Stimulated activated CD4-positive, alpha-beta T cell treated with anti-CD3 and anti-CD28 coated beads, Interleukin-4, amount 100 ng/mL, for 48 hours (primary cell): ENCODE data around the gene GPT2.

Source experiments
- DNase-seq, 2 donors: peaks; one replicate each; pipeline ENCODE4 v3.0.0-alpha.2; 2020; ENCODE audit warnings: low read depth in 2 of 2

GPT2 gene

DNA sequence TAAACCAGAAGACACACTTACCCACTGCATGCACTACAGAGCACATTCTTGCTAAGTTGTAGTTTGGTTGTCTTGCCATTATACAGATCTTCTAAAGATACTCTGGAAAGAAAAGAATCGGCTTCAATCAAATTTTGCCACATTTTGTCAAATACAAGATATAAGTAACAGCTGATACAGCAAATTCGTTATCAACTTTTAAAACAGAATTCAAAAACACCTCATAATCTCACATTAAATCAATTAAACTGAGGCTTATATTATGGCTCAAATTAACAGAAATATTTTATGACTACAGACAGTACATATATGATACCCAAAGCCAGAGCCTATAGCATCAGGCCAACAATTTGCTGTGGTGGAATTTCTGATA is 83.9 kb downstream of the GPT2 start:
- DNase-seq = no peak

DNA sequence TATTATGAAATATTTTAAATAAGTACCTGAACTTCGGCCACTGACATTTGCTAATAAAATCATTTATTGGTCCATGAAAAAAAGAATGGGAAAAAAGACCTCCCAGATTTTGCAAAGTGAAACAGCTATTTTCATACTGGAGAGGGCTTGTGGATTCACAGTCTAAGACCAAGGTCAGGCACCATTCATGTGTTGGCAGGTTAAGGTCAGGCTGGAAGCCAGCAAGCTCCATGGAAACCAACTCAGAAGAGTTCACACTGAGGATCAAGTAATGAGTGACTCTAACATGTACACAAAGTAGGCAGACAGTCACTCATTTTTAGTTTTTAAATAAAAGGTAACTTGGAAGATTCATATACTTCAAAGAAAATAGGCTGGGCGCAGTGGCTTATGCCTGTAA is 85.9 kb downstream of the GPT2 start:
- DNase-seq = no peak

DNA sequence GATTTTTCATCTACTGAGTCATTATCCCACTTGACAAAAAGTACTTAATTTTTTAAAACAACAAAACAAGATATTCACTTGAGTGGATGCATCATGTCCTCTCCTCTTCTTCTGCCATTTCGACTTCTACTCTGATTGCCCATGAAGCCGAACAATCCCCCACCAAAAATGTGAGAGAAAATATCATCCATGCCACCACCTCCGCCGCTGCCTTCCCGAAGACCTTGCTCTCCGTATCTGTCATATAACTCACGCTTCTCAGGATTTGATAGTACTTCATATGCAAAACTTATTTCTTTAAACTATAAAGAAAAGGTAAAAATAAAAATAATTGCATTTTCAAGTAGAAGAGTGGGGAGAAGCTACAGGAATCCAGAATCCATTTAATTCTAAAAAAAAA is 87.1 kb downstream of the GPT2 start:
- no peak for DNase-seq

DNA sequence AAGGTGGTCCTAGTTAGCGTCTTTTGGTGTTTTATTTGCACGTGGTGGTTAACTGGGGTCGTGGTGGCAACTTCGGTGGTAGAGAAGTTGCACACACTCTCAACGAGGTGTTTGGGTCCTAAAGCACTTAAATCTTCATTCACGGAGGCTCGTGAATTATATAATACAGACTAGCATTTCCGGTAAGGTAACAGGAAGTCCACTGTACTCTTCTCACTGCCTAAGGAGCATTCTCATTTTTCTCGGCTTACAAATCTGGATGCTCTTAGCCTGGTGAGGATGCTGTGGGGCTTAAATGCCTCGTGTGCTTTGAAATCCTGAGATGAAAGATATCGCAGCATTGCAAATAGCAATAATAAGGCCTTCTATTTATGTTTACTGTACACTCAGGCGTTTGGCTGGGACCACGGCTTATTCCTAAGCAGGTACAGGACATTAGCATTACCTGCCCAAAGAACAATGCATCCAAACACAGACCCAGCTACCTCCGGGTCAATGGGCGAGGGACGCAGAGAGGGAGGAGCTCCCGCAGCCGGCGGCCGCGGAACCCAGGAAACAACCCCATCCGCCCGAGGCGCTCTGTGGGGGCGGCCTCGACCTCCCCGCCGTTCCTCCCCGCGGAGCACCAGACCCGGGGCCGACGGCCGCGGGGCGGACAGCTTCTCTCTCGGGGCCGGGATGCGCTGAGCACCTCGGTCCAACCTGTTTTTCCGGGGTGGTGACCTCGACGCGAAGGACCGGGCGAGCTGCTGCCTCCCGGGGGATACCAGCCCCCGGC is 88.5 kb downstream of the GPT2 start:
- DNase-seq = peak; percentile 33 to 40

DNA sequence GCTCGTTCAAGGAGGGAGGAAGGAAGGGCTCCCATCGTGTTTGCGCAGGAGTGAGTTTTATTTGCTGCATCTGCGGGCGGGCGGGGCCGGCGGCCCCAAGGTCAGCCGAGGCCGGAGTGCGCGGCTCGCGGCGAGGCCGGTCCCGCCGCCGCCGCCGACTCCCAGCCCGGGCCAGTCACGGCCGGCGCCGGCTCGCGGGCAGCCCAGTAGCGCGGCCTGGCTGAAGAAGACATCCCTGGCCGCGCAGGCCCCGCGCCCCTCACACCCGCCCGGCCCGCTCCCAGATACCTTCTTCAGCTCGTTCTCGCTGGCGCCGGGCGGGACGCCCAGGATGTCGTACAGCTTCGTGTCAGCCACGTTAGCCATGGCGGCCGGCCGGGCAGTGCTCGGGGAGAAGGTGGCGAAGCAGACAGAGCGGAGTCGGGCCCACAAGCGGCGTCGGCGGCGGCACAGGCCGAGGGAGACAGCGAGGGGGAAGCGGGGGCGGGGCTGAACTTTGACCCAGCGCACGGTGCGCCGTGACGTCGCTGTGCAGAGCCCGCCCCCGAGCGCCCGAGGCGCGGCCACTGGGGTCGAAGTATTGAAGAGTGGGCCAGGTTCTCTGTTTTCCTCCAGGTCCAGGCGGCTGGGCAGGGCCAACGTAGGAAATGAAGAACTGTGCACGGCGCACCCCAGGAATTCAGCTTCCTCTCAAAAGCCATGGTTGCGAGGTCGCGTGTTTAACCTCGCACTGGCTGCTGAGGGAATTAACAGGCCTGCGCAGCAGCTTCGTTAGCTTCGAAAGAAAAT is 89.2 kb downstream of the GPT2 start, which contains the start of gene DNAJA2:
Gene DNAJA2, minus strand, starts transcription at position 468 of the 789 bp plus-strand sequence. Its CDS starts 102 bp downstream, at position 366.
- DNase-seq = peak; percentile 92 to 94

DNA sequence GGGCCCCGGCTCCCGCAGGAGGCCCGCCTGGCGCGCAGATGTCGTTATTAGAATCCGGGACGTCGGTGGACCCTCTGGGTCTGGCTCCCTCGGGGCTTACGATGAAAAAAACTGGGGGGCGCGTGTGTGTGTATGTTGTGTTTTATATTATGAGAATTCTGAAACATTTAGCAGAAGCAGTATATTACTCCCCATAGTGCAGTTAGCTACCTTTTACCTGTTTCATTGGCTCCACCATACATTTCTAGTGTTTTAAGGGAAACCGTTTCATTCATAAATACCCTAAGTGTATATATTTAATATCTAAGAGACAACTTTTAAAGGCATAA is 89.8 kb downstream of the GPT2 start:
- no peak for DNase-seq

DNA sequence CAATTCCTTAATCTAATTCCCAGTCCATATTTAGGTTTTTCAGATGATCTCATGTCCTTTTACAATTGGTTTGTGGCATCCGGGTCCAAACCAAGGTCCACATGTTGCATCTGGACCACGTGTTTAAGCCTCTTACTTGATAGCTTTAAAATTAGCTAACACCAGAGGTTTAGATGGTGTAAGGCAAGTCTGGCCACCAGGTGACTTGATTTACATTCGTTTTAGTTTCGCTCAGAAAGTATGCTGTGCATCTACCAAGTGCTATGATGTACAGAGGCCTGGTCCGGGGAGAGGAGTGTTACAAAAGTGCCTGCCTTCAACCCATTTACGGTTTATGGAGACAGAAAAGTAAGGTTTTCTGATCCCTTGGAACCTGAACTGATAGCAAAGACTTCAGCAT is 90.2 kb downstream of the GPT2 start:
- DNase-seq = no peak

DNA sequence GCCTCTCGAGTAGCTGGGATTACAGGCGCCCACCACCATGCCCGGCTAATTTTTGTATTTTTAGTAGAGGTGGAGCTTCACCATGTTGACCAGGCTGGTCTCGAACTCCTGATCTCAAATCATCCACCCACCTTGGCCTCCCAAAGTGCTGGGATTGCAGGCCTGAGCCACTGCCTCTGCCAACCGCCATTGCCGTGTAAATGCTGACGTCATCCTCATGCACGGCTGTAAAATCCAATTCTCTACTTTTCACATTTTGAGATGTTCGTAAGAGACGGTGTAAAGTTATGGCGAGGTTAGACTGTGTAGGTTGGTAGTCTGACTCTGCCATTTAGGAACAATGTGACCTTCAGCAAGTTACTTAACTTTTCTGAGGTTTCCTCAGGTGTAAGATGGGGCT is 91.0 kb downstream of the GPT2 start:
- no peak for DNase-seq

DNA sequence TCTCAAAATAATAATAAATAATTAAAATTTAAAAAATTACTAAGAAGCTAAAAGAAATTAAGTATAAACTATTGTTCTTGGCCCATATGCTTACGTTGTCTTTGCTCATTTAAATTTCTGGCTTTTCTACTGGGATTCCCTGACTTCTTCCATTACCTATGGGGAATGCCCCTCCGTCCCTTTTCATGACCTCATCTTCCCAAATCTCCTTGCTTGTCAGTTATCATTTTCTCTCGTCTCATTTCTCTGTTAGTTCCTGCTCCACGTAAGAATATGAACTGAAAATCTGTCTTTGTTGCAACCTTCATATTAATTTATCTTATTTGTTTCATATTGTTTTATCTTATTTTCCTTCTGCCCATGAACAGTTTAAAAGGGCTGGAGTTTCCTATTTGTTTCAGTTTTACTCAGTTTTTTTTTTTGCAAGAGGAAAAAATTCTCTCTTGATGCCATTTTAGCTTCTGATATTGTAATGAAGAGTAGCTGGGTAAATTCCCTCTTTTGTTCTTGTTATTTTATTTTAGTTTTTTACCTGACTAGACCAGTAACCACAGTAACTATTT is 91.8 kb downstream of the GPT2 start:
- DNase-seq = no peak

DNA sequence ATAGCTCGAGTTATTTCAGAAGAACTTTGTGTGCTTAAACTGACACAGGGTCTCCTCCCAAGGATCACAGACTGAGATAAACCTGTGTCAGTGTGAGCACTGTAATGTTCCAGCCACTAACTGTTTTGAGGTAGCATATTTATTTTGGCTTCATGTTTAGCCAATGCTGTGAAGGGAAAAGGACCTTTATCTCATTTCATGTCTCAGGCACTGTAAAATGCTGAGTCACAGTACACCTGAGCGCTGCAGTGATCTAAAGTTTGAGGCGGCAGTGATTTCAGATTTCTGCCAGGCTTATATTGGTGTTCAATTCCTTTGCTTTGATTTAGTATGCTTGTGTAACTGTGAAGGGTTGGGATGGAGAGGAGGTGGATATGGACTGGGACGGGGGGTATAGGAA is 92.4 kb downstream of the GPT2 start:
- no peak for DNase-seq
